MM.1S (cell line): ENCODE measurements around the gene SCAMP4.

ENCODE experiments used
- EZH2 ChIP-seq: fragments of 300-600 bp; sonication (generic); optimal IDR thresholded peaks from 2 replicates; pipeline ENCODE3; 2017; ENCODE audit warnings: low read depth, mild to moderate bottlenecking, antibody characterized with exemption, low read length, mixed read lengths
- TF ChIP-seq, protein P1 (sequence below): fragments of 300-600 bp; sonication (generic); IDR thresholded peaks from 2 replicates; pipeline ENCODE4 v1.5.1; 2016; ENCODE audit warnings: antibody characterized with exemption, low read length, mixed read lengths

DNA sequence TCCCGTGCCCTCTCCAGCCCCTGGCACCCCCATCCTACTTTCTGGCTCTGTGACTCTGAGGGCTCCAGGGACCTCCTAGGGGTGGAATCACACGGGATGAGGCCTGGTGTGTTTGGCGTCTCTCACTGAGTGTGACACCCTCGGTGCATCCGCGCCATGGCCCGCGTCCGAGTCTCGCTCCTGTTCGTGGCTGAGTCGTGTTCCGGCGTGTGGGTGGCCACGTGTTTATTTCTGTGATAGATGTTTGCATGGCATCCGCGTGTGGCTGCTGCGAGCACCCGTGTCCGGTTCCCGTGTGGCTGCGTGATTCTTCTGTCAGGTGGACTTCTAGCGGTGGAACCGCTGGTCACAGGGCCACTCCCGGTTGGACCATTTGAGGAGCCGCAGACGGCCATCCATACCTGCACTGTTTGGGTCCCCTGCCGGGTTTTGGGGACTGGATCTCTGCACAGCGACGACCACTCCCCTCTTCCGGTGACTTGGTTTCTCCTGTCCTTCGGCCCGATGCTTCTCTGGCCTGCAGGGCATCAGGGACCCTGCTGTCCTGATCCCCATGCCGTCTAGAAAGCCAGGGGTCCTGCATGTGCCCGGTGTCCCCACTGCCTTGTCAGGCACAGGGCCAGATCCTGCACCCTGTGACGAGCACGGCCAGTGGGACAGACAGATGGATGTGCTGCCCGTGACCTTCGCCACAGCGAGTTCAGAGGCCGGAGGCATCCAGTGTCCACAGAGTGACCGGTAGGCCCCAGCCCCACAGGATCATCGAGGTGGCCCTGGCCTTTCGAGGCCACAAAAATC is 44.3 kb downstream of the SCAMP4 start:
- TF ChIP-seq, protein P1, sequence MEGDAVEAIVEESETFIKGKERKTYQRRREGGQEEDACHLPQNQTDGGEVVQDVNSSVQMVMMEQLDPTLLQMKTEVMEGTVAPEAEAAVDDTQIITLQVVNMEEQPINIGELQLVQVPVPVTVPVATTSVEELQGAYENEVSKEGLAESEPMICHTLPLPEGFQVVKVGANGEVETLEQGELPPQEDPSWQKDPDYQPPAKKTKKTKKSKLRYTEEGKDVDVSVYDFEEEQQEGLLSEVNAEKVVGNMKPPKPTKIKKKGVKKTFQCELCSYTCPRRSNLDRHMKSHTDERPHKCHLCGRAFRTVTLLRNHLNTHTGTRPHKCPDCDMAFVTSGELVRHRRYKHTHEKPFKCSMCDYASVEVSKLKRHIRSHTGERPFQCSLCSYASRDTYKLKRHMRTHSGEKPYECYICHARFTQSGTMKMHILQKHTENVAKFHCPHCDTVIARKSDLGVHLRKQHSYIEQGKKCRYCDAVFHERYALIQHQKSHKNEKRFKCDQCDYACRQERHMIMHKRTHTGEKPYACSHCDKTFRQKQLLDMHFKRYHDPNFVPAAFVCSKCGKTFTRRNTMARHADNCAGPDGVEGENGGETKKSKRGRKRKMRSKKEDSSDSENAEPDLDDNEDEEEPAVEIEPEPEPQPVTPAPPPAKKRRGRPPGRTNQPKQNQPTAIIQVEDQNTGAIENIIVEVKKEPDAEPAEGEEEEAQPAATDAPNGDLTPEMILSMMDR = no peak
- TF ChIP-seq EZH2 = no peak
